DND-41 (cell line): ENCODE results near the gene PRKAG2.

Source experiments
- ATAC-seq: fragments of 200-7000 bp; cut with Tn5 transposase; 3 replicates; pipeline ENCODE4 v1.9.1; 2021; ENCODE audit warnings: low read depth; ENCODE audit not compliant: insufficient read depth
- DNase-seq: peaks from one replicate; pipeline ENCODE4 v3.0.0-alpha.2; 2020
- H2AFZ ChIP-seq: 2 replicates; pipeline ENCODE4 v1.6.0; 2012; ENCODE audit warnings: low read depth, low read length
- H3K27ac ChIP-seq: 2 replicates; pipeline ENCODE4 v1.5.1; 2012; ENCODE audit warnings: low read length, inconsistent platforms
- H3K27me3 ChIP-seq: fragments of 200-600 bp; sonication (generic); 2 replicates; pipeline ENCODE4 v1.6.0; 2012; ENCODE audit warnings: low read length, mild to moderate bottlenecking, inconsistent platforms; ENCODE audit not compliant: insufficient read depth, poor library complexity
- H3K36me3 ChIP-seq: 2 replicates; pipeline ENCODE4 v1.5.1; 2012; ENCODE audit warnings: low read length, inconsistent platforms; ENCODE audit not compliant: insufficient read depth
- H3K4me1 ChIP-seq: 2 replicates; pipeline ENCODE4 v1.5.1; 2012; ENCODE audit warnings: mild to moderate bottlenecking, low read length; ENCODE audit not compliant: insufficient read depth
- H3K4me2 ChIP-seq: 2 replicates; pipeline ENCODE4 v1.6.0; 2012; ENCODE audit warnings: mild to moderate bottlenecking, moderate library complexity, low read length, inconsistent platforms; ENCODE audit not compliant: insufficient read depth
- H3K4me3 ChIP-seq, 2 experiments: fragments of 200-600 bp in 1 of 2; shearing (Covaris generic) in 1 of 2; 2 replicates each; pipeline ENCODE4 v1.5.1; 2012 to 2016; ENCODE audit warnings: inconsistent platforms in 2 of 2, low read length in 2 of 2, mild to moderate bottlenecking in 2 of 2, low read depth in 1 of 2, moderate library complexity in 1 of 2
- H3K79me2 ChIP-seq: 2 replicates; pipeline ENCODE4 v1.6.0; 2012; ENCODE audit warnings: low read length, inconsistent platforms; ENCODE audit not compliant: insufficient read depth
- H3K9ac ChIP-seq: 2 replicates; pipeline ENCODE4 v1.6.0; 2012; ENCODE audit warnings: low read depth, mild to moderate bottlenecking, inconsistent platforms, low read length, moderate library complexity
- H3K9me3 ChIP-seq: 2 replicates; pipeline ENCODE4 v1.5.1; 2012; ENCODE audit warnings: low read length, moderate library complexity, mild to moderate bottlenecking, inconsistent platforms; ENCODE audit not compliant: insufficient read depth, severe bottlenecking
- H4K20me1 ChIP-seq: 2 replicates; pipeline ENCODE4 v1.6.0; 2012; ENCODE audit warnings: low read length; ENCODE audit not compliant: insufficient read depth
- EZH2 ChIP-seq: IDR thresholded peaks from 3 replicates; pipeline ENCODE4 v1.6.1; 2012; ENCODE audit warnings: borderline replicate concordance, low read depth, mild to moderate bottlenecking, moderate library complexity, low read length, inconsistent platforms; ENCODE audit not compliant: severe bottlenecking
- TF ChIP-seq, protein P1 (sequence below): IDR thresholded peaks from 2 replicates; pipeline ENCODE4 v1.5.1; 2012; ENCODE audit warnings: borderline replicate concordance, low read length, moderate library complexity, mild to moderate bottlenecking; ENCODE audit not compliant: poor library complexity, severe bottlenecking; ENCODE audit errors: extremely low read depth

Gene PRKAG2

DNA sequence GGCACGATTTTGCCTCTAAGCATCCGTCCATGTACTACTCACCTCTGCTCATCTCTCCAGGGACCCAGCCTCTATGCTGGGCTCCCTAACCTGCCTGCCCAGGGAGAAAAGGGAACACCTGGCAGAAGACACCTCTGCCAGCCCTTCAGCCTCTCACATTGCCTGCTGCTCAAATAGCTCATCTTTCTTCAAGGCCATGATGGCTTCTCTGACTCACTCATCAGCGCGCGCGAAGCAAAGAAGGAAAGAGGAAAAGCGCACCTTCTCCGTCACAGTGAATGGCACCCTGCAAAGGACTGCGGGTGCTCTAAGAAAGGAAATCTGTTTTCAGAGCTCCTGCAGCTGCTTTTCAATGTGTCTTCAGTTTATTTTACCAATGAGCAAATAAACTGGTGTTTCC lies 174.0 kb downstream of the PRKAG2 start:
- Histone ChIP-seq H3K27me3 (peaks cover 25% of the 10 kb centered on the region), H3K27ac (no peak overlapping the region), H3K4me2 (no peak overlapping the region), H3K9me3 (no peaks in the 10 kb centered on the region), H3K79me2 (no peaks in the 10 kb centered on the region), H3K9ac (no peak overlapping the region), H4K20me1 (no peaks in the 10 kb centered on the region), H3K4me3 (no peak overlapping the region), H3K36me3 (no peaks in the 10 kb centered on the region), H2AFZ (no peak overlapping the region), H3K4me1 (no peaks in the 10 kb centered on the region)
- TF ChIP-seq, protein P1, sequence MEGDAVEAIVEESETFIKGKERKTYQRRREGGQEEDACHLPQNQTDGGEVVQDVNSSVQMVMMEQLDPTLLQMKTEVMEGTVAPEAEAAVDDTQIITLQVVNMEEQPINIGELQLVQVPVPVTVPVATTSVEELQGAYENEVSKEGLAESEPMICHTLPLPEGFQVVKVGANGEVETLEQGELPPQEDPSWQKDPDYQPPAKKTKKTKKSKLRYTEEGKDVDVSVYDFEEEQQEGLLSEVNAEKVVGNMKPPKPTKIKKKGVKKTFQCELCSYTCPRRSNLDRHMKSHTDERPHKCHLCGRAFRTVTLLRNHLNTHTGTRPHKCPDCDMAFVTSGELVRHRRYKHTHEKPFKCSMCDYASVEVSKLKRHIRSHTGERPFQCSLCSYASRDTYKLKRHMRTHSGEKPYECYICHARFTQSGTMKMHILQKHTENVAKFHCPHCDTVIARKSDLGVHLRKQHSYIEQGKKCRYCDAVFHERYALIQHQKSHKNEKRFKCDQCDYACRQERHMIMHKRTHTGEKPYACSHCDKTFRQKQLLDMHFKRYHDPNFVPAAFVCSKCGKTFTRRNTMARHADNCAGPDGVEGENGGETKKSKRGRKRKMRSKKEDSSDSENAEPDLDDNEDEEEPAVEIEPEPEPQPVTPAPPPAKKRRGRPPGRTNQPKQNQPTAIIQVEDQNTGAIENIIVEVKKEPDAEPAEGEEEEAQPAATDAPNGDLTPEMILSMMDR = no peak
- TF ChIP-seq EZH2 = no peak
- DNase-seq = no peak
- ATAC-seq = no peak

DNA sequence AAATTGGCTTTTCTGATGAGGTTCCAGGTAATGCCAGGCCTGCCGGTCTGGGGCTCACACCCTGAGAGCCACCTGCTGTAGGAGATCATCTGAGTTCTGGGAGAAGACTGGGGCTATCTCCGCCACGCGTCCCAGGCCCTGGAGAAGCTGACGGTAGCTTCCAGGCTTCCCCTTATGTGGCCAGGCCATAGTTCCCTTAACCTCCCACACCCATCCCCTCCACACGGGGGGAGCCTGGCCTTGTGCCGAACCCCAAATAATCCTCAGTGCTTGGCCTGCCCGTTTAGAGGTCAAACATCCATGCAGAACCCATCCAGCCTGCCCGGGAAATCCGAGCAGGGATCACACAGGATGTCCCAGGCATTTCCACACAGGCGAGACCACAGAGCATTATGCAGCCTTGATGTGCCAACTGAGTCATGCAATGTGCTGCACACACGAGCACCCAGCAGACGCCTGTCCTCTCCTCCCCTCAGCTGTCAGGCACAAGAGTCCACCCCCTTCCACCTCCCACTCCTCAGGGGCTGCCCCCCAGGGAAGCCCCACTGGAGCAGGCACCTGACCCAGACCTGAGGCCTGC lies 176.2 kb downstream of the PRKAG2 start:
- Histone ChIP-seq H3K4me1 (no peaks in the 10 kb centered on the region), H3K4me2 (no peak overlapping the region), H3K27ac (no peak overlapping the region), H3K9ac (no peak overlapping the region), H3K27me3 (peaks cover 11% of the 10 kb centered on the region), H3K9me3 (no peaks in the 10 kb centered on the region), H4K20me1 (no peaks in the 10 kb centered on the region), H3K4me3 (no peak overlapping the region), H3K36me3 (no peaks in the 10 kb centered on the region), H2AFZ (no peak overlapping the region), H3K79me2 (no peaks in the 10 kb centered on the region)
- DNase-seq (no peak), ATAC-seq (no peak)
- TF ChIP-seq, protein P1 = no peak
- no peak for TF ChIP-seq EZH2

DNA sequence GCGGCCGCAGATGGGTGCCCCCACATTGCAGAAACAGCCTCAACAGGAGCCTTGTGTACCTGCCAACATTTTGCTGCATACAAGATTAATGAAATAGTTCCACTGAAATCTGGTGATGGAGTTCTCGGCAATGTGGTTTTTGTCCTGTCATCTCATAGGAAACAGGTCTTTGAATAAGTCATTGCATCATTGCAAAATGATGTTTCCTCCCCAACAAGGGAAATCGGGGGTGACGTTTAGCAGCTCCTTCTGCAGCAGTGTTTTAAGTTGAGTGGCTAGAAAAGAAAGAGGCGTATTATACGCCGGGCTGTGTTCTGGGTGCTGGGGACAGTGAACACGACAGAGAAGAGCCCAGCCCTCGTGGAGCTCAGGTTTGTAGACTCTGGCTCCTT lies 177.0 kb downstream of the PRKAG2 start:
- no peaks in the 10 kb centered on the region for H4K20me1 ChIP-seq
- H3K36me3 ChIP-seq = no peaks in the 10 kb centered on the region
- H3K9me3 ChIP-seq = no peaks in the 10 kb centered on the region
- ATAC-seq (no peak), DNase-seq (no peak)
- no peak overlapping the region for H3K4me3 ChIP-seq
- no peak for TF ChIP-seq EZH2
- TF ChIP-seq, protein P1 = no peak
- H3K4me1 ChIP-seq = no peaks in the 10 kb centered on the region
- H3K9ac ChIP-seq = no peak overlapping the region
- peaks cover 7% of the 10 kb centered on the region for H3K27me3 ChIP-seq
- H2AFZ ChIP-seq = no peak overlapping the region
- no peaks in the 10 kb centered on the region for H3K79me2 ChIP-seq
- H3K4me2 ChIP-seq = no peak overlapping the region
- H3K27ac ChIP-seq = no peak overlapping the region
